ENCODE data around the gene IL20RB.
"Not testable (repeated sequence)": the region's sequence is repeated elsewhere in the genome, so short reads cannot be mapped to it uniquely, and the experiment has no call there.

Gene IL20RB

DNA sequence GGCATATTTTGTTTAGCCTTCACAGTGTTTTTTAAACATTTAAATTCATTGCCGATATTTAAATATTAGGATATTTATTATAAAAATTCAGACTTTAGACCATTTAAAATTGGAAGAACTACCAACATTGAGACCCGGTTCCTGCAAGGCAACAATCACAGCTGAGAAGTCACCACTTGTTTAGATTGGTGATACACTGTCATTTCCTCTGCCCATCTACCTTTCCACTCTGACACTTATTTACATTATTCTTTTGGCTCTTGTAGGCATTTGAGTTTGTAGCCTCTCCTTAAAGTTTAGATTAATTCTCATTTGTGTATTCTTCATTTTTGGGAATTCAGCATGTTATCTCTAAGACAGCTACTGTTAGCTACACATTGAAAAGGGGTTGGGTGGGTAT lies 10.3 kb upstream of the IL20RB start:
- DNase-seq, result no peak

DNA sequence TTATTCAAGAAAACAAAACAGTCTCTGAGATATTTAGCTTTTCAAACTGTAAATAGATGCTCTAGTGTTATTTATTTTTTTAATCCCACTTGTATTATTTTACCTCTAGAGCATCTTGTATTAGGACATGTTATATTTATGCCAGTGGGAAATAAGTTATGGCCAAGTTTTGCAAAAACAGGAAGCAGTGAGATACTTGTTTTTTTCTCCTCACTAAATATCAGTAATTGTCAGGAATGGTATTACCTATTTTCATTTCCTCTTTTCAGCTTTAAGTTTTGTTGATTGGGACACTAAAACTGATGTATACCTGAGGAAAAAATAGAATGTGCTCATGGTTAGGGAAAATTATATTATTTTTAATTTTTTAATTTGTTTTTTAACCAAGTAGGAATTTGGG lies 8.6 kb upstream of the IL20RB start:
- DNase-seq, result no peak

DNA sequence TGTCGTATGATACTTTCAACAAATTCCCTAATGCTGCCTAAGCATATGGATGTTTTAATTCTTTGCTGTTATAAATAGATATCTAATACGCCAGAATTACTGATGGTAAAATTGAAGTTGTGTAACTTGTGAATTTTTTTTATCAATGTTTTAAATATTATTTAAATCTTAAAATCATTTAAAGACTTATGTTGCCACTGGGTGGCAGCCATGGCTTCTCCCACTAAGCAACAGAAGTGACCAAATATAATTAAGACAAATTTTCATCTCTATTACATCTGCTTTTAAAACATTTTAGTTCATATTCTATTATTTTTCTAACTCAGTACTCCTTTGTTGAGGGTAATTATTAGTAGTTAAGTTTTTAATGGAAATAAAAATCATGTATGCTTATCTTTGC lies 8.1 kb upstream of the IL20RB start:
- no peak for DNase-seq

DNA sequence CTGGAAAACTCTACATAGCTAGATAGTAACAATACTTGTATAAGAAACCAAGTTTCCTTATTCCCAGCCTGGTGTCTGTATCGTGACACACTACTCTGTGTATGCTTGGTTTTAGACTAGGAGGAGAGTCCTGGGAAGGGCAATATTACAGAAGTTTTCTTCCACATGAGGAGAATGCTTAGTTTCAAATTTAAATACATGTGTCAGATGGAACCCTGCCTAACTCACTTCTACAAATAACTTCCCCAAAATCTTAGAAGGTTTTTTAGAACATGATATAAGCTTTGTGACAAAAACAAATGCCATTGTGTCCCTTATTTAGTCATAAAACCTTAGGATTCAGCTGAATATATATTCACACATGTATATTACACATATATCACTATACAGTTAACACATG lies 7.2 kb upstream of the IL20RB start:
- no peak for DNase-seq

DNA sequence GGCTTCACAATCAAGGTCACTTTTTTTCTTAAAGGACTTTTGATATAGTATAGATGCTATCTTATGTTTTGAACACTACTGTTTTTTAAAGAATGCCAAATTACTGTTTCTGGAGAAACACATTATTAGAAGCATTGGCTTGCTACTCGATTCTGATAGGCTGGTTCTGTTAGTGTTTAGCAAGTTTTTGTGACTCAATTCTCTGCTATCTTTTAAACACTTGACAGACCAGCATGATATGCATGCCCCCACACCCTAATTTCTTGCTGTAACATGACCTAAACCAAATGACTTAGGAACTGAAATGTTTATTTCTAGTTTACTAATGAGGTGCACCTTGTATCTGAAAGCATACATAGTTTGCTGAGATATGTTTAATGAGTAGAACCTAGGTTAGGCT lies 5.5 kb upstream of the IL20RB start:
- DNase-seq, result no peak

DNA sequence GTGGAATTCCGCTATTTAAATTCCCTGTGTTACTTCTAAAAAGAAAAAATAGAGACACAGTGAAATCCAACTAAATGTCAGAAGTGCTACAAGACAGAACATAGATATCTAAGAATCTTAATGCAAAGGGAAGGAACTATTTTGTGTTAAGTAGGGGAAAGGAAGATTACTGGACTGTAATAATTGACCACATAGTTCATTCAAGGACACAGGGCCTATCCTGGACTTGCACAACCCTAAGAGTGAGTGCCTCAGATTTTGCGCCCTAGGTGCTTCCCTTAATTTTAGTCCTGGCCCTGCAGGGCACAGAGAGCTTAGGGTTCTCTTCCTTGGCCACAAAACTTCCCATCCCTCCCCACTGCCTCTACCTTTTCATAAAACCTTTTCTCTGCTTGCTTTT lies 3.5 kb upstream of the IL20RB start:
- no peak for DNase-seq

DNA sequence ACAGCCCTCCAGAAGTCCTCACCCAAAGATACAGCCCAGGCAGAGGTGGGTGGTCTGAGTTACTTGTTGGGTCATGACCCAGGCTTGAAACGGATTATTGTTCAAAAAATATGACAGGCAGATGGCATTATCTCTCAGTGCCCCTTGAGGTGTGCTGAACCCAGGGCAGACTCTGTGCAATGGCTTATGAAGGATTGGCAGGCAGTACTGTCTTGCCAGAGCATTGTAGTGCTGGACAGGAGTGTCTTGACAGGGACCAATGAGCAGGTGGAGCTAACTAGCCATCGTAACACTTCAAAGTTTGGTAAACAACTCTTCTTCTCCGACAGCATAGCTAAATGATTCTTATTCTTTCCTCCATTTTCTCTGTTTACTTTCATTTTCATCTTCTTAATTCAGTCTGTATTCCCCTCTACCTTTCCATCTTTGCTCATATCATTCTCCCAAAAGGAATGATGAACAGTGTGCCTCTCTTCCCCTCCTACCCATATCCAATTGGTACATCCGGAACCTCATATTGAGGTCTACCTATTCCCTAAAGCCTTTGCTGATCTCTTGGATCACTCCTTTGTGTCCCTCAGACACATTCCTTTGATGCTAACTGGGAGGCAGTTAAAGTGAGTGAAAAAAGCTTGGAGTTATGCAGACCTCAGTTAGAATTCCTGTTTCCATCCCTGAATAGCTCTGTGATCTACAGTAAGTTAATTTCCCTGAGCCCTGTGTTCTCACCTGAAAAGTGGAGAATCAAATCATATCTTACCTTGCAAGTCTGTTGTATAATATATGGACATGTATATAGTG lies 2.6 kb upstream of the IL20RB start:
- DNase-seq, result no peak

DNA sequence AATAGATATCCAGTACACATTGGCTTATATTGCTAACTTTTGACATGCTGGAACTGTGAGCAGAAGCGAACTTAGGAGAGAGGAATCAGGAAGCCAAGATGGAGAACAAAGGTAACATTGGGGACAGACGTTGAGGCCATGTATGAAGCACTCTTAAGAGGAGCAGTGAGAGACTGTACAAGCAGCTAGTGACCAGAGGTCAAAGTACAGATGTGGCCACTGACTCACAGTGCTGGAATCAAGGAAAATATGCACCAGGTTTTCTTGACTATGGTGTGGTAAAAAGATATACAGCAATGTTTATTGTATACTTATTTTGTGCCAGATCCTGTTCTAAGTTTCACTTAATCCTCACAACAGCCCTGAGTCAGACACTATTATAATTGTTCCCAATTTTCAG lies 2.0 kb upstream of the IL20RB start:
- no peak for DNase-seq

DNA sequence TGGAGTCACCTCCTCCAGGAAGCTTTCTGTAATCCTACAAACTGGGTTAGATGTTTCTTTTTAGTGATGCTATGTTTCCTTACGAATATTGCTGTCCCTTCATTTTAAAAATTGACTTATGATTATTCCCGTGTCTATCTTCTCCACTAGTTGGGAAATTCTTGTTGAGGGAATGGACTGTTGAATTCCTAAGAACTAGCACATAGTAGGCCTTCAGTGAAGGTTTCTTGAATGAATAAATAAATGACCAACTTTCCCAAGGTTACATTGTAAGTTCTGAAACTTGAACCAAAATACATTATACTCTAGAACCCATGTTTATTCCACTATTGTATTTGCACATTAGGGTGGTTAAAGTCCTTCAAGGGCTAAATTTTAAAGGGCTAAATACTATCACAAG lies 812 bp upstream of the IL20RB start:
- no peak for DNase-seq

DNA sequence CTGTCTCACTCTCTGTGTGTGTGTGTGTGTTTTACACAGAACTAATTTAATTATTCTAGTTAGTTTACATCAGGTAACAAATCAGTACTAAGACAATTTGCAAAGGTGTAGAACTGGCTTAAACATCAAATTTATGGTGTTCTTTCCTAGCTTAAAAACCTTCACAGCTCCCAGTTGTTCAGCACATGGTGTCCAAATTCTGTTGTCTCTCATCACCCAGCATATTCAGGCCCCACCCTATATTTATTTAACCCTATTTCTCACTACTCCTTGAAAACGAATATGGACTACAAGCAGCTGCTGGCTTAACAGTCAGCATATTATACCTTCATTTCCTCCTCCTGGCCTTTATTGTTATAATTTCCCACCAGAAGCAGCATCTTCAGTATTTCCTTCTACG lies 1.2 kb downstream of the IL20RB start:
- no peak for DNase-seq

DNA sequence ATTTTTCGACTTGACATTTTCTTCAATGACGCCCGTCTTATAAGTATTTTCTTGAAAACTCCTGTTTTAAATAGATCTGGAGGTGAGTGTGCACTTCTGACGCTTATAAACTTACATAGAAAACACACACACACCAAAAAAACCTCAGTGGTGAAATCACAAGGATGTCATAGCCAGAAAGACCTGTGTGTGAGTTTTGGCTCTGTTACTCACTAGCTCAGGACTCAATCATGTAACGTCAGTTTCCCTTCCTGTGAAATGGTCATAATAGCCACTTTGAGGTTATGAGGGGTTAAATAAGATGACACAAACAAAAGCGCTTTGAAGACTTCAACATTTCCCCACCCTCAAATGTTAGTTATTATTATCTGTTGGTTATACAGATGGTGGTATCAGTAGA lies 1.8 kb downstream of the IL20RB start:
- no peak for DNase-seq

DNA sequence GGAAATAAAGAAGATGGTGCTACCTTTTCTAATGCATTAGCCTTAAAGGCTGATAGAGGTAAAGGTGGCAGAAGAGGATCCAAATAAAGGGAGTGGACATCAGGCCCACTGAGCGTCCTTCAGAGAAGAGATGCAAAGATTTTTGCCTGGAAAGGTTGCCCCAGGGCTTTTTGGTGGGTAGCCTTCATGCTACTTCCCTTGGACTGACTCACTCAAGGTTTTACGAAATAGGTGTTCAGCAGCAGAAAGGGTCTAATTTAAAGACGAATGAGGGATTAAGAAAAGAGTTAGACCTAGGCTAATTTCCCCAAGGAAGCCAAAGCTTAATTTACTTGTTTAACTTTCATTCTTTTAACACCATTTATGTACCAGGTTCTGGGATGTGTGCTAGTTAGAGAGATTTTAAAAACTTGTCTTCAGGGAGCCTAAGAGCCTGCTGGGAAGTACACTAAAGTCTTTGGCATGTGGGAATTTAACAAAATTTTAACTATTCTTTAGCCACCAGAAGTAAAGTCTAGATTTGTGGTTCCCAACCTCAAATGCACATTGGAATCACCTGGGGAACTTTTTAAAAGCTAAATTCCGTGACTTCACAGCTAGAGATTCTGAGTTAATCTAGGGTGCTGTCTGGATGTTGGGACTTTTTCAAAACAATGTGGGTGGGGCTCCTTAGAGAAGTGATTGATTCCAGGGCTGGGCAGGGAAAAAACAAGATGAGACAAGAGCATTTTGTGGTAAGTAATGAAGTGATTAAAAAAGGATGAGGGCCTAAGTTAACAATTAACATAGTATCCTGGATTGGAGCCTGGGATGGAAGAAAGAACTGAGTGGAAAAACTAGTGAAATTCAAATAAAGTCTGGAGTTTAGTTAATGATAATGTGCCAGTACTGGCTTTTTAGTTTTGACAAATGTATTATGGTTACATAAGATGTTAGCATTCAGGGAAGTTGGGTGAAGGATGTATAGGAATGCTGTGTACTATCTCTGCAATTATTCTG lies 3.4 kb downstream of the IL20RB start:
- DNase-seq, result no peak

DNA sequence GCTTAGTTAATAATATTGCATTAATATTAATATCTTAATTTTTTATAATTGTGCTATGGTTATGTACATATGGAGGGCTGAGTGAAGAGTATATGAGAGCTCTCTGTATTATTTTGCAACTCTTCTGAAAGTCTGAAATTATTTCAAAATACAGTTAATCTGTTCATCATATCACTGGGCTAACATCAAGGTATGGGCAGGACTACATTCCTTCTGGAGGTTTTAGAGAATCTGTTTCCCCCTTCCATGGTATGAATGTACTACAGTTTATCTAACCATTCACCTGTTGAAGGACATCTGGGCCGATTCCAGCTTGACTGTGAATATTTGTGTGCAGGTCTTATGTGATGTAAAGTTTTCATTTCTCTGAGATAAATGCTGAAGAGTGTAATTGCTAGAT lies 5.1 kb downstream of the IL20RB start:
- DNase-seq, result no peak

DNA sequence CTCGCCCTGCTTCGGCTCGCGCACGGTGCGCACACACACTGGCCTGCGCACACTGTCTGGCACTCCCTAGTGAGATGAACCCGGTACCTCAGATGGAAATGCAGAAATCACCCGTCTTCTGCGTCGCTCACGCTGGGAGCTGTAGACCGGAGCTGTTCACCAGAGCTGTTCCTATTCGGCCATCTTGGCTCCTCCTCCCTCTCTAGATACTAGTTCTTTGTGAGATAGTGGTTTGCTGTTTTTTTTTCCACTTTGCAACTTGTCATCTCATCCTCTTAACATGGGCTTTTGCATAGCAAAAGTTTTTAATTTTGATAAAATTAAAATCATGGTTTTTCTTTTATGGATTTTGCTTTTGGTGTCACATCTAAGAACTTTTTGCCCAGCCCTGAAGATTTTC lies 11.8 kb downstream of the IL20RB start:
- not testable (repeated sequence) for DNase-seq

DNA sequence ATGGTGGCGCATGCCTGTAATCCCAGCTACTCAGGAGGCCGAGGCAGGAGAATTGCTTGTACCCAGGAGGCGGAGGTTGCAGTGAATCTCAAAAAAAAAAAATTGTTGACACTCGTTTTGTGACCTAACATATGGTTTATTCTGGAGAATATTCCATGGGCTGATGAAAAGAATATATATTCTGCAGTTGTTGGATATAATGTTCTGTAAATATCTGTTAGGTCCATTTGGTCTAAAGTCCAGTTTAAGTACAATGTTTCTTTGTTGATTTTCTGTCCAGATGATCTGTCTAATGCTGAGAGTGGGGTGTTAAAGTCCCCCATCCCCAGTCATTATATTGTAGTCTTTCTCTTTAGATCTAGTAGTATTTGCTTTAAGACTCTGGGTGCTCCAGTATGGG lies 15.6 kb downstream of the IL20RB start:
- DNase-seq, result no peak

DNA sequence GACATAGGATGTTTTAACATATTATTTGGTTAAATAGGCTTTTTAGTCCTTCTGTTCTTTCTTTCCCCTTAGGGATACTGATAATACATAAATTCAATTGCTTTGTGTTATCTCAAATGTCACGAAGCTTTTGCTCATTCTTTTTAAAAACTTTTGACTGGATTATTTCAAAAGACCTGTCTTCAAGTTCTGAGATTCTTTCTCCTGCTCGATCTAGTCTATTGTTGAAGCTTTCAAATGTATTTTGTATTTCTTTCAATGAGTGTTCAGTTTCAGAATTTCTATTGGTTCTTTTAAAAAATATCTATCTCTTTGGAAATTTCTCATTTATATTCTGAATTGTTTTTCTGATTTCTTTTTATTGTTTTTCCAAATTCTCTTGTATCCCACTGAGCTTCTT lies 16.9 kb downstream of the IL20RB start:
- DNase-seq, result no peak

DNA sequence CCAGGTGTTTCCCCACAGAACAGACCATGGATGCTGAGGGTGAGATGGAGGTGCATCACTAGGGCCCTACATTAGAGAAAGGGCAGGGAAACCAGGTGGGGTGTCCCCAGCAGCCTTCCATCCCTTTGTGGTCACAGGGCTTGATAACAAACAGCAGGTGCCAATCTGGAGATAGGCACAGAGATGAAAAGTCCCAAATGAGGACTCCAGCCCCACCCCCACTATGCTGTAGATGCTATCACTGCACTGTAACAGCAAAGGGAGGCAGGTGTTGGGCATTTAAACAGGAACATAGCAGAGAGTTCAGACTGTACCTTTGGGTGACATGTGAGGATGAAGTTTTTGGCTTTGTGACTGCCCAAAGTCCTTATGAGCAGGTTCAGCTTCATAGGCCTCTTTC lies 21.4 kb downstream of the IL20RB start:
- no peak for DNase-seq

DNA sequence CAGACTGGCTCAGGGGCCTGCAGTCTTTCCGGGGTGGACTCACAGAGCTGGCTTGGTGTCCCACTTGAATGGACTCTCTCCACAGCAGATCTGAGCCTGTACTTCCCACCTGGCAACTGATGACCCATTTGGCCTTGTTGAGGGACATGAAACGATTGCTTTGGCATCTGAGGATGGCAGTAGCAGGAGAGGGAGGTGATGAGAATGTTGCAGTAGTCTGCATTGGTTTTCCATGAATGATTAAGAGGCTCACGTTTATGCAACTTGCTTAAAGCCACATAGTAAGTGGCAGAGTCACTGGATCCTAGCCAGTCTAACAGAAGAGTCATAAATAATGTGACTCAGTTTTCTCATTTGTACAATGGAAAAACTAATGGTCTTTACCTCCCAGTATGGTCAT lies 21.9 kb downstream of the IL20RB start:
- DNase-seq, result no peak

DNA sequence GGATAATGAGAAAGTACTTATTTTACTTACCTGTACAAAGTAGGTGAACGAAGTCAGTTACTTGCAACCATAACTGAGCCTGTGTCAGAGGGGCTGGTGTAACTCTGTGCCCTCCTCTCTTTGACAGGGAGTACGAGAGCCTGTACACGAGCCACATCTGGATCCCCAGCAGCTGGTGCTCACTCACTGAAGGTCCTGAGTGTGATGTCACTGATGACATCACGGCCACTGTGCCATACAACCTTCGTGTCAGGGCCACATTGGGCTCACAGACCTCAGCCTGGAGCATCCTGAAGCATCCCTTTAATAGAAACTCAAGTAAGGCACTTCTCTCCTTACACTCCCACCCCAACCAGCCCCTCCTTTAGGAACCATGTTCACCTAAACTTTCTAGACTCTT lies 24.2 kb downstream of the IL20RB start:
- no peak for DNase-seq

DNA sequence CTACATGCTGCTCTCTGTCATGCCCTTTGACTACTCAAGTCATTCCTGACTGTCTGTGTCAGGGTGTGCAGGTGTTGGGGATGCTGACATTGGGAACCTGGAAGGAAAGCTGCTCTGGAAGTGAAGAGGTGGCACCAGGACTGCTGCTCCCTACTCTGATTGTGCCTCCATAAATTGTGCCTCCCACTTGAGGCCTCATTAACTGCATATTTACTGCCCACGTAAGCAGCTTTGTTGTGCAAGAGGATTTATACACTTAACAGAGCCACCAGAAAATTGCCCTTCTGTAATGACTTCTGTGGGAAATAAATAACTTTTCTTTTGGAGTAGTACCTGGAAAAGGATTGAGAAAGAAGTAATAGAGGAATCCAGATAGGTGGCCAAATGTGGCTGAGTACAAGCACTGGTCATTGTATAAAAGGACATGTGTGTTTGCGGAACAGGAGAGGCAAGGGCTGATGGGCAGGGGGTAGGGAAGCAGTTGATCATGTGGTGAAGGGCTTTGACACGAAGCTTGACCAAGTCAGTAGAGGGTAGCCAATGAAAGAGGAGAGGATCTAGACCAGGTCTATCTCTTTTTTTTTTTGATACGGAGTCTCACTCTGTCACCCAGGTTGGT lies 24.8 kb downstream of the IL20RB start:
- no peak for DNase-seq

DNA sequence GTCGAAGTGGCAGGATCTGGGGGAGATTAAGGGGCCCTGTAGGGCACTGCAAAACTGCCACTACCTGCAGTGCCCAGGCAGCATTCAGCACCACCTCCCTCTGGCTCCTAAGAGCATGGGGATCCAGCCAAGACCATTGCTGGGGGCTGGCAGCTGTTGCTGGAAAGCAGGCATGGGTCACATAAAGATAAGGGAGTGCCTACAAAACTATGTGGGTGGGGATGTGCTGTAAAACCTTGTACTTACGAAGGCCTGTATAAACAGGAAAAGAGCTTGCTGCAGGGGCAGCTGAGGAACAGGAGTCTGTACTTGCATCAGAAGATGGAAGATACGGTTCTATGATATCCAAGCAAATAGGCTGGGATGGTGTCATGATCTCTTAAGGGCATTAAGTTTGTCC lies 27.1 kb downstream of the IL20RB start:
- no peak for DNase-seq

DNA sequence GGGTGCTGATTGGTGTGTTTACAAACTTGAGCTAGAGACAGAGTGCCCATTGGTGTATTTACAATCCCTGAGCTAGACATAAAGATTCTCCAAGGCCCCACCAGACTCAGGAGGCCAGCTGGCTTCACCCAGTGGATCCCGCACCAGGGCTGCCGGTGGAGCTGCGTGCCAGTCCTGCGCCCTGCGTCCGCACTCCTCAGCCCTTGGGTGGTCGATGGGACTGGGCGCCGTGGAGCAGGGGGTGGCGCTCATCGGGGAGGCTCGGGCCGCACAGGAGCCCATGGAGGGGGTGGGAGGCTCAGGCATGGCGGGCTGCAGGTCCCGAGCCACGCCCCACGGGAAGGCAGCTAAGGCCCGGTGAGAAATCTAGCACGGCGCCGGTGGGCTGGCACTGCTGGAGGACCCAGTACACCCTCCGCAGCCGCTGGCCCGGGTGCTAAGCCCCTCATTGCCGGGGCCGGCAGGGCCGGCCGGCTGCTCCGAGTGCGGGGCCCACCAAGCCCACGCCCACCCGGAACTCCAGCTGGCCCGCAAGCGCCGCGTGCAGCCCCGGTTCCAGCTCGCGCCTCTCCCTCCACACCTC lies 29.7 kb downstream of the IL20RB start:
- DNase-seq, result not testable (repeated sequence)

DNA sequence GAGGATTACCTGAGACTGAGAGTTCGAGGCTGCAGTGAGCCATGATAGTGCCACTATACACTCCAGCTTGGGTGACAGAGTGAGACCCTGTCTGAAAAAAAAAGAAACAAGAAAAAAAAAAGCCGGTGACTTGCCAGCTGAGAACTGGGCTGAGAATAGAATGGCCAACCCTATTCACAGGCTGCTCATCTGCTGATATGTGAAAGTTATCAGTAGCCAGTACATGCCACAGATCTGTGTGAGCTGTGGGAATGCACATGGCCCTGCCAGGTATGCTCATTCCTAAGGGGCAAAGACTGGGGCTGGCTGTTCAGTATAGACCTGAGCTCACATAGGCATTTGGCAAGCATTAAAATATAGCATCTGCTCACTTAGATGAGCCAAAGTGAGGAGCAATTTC lies 30.9 kb downstream of the IL20RB start:
- DNase-seq, result no peak

All from effector CD4-positive, alpha-beta T cell (primary cell).